ENCODE results near the gene GARIN5A.
"Not testable (repeated sequence)": the region's sequence is repeated elsewhere in the genome, so short reads cannot be mapped to it uniquely, and the experiment has no call there.

Gene GARIN5A

DNA sequence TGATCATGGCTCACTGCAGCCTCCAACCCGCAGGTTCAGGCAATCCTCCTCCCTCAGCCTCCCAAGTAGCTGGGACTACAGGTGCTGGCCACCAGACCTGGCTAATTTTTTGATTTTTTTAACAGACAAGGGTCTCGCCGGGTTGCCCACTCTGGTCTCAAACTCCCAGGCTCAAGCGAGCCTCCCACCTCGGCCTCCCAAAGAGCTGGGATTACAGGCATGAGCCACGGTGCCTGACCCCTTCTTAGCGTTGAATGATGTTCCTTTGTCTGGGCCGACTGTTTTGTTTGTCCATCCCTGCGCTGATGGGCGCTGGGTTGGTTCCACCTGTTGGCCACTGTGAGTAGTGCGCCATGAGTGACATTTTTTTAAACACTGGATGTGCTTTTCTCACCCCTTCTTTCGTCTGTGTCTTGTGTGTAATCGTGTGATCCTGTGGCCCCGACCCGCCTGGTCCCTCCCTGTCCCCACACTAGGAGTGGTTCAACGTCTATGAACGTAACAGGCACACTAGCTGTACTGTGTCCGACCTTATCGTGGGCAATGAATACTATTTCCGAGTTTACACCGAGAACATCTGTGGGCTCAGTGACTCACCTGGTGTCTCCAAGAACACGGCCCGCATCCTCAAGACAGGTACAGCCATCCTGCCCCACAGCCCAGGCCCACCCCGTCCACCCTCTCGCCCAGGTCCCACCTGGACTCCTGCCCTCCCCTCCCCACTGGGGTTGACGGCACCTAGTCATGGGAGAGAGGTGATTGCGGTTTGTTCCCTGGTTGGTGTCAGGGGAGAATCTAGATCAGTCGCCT, 15.4 kb downstream of the GARIN5A start:
- no peak for DNase-seq

DNA sequence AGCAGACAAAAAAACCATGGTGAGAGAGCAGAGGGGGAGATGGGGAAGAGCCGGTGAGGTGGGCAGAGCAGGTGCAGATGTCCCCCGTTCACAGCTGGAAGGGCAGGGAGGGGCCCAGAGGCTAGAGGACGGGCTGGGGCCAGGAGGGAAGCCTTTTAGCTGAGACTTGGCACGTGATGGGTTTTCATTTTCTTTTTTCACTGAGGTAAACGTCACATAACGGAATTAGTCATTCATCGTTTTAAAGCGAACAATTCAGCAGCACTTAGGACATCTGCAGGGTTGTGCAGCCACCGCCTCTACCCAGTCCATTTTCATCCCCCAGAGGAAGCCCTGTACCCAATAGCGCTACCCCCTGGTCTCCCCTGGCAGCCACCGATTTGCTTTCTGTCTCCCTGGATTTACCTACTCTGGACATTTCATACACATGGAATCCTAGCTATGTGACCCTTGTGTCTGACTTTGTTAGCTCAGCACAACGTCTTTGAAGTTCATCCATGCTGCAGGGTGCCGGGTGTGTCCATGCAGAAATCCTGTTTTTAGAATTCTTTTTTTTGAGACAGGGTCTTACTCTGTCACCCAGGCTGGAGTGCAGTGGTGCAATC, 16.4 kb downstream of the GARIN5A start:
- DNase-seq, result no peak

DNA sequence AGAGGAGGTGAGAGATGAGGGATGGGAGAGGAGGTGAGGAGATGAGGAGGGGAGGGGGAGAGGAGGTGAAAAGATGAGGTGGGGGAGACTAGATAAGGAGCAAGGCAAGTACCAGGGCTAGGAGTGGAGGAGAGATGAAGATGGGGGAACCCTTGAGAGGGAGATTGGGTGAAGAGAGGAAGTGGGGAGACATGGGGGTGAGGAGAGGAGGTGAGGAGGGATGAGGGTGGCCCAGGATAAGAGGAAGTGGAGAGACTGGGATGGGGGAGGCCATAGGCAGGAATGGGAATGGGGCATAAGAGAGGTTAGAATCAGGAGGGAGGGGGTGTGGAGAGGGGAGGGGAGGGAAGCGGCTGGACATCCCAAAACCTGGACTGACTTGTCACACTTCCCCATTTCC, 17.0 kb downstream of the GARIN5A start:
- DNase-seq, result no peak

DNA sequence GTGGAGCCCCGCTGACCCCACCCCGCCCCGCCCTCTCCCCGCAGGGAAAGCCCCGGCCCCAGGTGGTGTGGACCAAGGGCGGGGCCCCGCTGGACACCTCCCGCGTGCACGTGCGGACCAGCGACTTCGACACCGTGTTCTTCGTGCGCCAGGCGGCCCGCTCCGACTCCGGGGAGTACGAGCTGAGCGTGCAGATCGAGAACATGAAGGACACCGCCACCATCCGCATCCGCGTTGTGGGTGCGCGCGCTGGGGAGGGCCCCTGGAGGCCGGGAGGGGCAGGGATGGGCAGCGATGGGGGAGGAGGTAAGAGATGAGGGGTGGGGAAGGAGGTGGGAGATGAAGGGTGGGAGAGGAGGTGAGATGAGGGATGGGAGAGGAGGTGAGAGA, 17.6 kb downstream of the GARIN5A start:
- DNase-seq, result no peak

DNA sequence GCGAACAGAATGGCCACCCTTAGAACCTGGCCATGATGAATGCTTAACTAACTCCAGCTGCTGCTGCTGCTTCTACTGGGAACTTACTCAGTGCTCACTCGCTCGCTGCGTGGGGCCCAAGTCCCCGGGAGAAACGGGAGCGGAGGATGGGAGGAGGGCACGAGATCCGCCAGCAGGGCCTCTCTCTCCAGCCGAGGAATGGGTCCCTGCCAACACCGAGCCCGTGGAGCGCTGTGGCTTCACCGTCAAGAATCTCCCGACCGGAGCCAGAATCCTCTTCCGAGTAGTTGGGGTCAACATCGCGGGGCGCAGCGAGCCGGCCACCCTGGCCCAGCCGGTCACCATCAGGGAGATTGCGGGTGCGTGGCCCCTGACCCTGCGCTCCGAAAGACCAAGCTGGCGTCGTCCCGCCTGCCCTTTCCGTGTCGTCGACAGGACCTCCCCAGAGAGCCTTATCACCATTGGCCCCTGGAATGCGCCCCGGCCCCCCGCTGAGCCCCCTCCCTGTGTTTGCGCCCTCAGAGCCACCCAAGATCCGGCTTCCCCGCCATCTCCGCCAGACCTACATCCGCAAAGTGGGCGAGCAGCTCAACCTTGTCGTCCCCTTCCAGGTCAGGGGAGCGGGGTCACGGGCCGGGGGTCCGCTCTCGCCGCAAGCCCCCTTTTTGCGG, 18.1 kb downstream of the GARIN5A start:
- no peak for DNase-seq

DNA sequence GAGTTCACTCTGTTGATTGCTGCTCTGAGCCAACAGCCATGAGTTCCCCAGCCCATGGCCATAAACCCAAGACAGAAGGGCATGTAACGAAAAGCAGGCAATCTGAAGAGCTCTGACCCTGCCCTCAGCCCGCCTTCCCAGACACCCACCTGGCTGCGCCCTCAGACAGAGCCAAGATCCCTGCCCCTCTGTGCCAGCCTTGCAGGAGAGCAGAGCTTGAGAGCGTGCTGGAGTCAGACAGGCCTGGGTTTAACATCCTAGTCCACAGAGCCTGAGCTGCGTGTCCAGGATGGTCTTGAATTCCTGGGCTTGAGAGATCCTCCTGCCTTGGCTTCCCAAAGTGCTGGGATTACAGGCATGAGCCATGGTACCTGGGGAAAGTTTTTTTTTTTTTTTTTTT, 19.3 kb downstream of the GARIN5A start:
- no peak for DNase-seq

DNA sequence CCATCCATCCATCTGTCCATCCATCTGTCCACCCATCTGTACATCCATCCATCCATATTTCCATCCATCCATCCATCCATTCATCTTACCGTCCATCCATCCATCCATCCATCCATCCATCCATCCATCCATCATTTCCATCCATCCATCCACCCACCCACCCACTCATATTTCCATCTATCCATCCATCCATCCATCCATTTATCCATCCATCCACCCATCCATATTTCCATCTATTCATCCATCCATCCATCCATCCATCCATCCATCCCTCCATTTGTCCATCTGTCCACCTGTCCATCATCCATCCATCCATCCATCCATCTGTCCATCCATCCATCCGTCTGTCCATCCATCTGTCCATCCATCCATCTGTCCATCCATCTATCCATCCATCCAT, 20.7 kb downstream of the GARIN5A start:
- no peak for DNase-seq

DNA sequence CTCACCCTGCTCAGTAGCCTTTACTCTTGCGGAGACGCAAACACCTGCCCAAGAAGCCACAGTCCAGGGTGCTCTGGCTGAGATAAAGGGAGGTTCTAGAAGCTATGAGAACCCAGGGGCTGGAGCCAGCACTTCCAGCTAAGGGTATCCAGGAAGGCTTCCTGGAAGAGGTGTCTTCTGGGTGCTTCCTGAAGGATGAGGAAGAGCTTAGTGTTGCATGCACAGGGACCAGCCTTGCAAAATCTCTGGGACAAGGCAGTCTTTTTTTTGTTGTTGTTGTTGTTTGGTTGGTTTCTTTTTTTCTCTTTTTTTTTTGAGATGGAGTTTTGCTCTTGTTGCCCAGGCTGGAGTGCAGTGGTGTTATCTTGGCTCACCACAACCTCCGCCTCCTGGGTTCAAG, 23.4 kb downstream of the GARIN5A start:
- no peak for DNase-seq

DNA sequence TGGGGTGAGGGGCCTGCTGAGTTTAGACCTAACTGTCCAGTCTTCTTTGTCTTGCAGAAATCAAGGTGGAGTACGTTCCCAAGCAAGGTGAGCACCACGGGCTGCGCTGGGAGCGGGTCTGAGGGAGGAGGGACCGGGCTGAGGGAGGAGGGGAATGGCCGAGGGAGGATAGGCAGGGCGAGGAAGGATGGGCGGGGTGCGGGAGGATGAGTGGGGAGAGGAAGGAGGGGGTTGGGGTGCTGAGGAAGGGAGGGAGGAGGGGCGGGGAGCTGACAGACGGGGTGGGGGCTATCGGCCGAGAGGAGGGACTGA, 25.5 kb downstream of the GARIN5A start:
- no peak for DNase-seq

DNA sequence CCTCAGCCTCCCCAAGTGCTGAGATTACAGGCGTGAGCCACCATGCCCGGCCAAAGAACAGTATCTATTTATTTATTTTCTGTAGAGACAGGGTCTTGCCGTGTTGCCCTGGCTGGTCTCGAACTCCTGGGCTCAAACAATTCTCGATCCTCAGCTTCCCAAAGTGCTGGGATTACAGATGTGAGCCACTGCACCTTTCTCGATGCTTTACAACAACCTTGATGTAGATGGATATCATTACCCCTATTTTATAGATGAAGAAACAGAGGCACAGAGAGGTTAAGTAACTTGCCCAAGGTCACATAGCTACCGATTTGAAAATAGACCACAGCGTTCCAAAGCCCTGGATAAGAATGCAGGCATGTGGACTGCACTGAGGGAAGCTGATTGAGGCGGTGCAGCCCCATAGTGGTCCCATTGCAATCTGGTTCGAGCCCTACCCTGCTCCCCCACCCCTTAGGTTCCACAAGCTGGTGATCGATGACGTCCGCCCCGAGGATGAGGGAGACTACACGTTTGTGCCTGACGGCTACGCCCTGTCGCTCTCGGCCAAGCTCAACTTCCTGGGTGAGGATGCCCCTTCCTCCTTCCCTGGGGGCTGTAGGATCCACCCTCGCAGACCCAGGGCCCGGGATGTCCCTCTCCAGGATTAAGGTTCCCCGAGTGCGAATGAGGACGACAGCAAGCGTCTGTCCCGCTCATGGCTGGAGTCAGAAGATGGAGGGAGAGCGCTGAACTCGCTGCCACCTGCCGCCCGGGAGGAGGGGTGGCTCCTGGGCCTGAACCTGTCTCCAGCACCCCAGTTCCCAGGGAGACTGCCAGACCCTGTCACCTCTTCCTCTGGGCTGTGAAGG, 26.1 kb downstream of the GARIN5A start:
- no peak for DNase-seq

DNA sequence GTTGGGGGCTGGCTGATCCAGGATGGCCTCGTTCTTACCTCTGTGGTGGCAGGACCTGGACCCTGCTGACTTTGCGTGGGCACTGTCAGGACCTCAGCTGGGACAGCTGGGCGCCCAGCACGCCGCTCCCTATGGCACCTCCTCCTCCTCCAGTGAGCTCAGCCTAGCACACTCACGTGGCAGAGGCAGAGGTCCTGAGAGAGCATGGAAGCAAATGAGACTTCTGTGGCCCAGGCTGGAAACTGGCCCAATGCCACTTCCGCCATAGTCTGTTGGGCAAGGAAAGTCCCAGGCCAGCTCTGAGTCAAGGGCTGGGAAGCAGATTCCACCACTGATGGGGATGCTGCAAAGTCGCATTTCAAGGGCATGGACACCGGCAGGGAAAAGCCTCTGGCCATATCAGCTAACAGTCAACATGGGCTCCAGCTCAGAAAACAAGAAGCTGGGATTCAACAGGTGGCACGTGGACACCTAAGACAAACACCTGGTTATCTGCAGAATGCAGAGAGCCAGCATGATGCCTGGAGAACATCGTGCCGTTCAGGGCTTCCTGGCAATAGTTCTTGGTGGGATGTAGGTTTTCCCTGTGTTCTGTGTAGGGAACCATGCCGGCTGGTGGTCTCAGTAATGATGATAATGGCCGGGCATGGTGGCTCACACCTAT, 27.3 kb downstream of the GARIN5A start:
- no peak for DNase-seq

DNA sequence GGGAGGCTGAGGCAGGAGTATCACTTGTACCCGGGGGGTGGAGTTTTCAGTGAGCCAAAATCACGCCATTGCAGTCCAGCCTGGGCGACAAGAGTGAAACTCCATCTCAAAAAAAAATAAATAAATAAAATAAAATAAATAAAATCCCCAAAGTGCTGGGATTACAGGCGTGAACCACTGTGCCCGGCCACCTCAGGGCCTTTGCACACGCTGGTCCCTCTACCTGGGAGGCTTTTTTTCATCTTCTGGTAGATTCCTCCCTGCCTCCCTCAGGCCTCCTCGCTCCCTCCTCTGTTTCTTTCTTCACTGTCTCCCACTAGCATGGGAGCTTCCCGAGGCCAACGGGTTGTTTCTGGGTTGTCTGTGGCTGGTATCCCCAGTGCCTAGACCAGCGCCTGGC, 28.9 kb downstream of the GARIN5A start:
- DNase-seq, result no peak

DNA sequence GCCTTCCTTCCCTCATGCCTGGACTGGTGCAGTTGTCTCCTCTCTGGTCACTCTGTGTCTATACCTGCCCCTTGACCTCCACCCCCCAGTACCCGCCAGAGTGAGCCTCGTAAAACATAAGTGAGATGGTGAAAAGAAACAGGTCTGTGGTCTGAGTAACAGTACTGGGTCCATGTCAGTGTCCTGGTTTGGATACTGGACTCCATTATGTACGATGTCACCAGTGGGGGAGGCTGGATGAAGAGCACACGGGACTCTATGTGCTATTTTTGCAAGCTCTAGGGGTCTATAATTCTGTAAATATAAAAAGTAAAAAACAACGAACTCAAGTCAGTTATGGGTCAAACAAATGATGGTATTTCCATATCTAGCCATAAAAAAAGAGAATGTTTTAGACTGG, 29.6 kb downstream of the GARIN5A start:
- DNase-seq, result no peak

DNA sequence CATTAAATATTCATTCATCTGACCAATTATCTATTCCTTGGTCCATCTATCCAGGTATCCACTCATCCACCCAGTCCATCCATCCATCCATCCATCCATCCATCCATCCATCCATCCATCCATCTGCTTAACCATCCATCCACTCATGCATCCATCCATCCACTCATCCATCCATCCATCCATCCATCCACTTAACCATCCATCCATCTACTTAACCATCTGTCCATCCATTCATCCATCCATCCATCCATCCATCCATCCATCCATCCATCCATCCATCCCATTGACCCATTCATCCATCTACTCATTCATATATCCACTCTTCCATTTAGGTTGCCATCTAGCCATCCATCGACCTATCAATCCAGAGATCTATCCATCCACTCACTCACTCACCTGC, 32.6 kb downstream of the GARIN5A start:
- no peak for DNase-seq

DNA sequence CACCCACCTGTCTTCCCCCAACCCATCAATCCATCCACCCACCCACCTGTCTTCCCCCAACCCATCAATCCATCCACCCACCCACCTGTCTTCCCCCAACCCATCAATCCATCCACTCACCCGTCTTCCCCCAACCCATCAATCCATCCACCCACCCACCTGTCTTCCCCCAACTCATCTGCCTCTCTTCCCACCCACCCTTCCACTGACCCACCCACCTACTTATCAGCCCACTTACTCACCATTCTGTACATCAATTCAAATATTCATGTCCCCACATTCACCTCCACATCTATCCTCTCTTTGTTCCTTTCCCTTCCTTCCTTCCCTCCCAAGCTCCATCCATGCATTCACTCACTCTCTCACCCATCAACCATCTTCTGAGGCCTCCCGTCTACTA, 37.5 kb downstream of the GARIN5A start:
- not testable (repeated sequence) for DNase-seq

DNA sequence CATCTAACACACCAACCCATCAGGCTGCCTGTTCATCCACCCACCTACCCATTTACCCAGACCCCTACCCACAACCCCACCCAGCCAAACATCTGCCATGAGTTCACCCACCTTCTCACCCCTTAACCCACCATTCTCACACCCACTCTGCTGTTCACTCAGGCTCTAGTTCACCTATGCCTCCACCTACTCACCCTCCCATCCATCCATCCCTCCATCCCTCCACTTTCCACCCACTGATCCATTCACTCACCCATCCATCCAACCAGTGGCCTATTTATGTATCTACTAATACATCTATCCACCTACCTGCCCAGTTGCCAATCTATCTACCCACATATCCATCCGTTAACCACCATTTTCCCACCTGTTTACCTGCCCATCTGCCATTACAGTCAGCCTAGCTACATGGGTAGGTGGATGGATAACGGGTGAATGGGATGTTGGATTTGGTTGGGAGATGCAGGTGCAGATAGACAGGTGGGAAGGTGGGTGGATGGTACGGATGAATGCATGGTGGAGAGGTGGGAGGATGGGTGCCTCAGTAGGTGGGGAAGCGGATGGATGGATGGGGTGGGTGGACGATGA, 38.7 kb downstream of the GARIN5A start:
- DNase-seq, result no peak

DNA sequence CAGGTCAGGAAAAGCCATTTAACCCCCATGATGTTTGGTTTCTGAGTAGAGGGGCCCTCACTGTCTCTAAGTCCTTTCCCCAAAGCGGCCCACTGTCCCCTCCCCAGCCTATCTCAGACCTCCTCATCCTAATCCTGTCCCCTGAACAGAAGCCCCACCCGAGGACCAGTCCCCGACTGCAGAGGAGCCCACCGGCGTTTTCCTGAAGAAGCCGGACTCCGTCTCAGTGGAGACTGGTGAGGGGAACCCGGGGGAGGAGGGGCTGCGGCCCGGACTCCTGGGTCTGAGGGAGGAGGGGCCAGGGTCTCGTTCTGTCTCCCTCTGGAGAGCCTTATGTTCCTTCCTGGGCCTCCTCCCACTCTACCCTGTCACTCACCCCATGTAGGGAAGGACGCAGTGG, 41.0 kb downstream of the GARIN5A start:
- no peak for DNase-seq

DNA sequence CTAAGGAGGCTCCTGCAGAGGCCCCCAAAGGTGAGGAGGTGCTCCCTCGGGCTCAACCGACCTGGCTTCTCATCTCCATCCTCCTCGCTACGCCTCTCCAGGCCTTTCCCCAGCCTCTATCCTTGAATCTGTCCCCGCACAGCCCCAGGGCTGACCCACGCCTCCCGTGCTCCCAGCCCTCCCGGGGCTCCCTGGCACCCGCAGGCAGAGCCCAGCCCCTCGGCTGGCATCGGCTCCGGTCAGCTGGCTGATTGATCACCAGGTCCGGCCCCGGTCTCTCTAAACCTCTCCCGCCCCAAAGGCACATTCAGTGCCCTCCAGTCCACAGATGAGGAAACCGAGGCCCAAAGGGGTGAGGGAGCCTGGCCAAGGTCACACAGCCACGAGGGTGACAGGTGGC, 41.4 kb downstream of the GARIN5A start:
- no peak for DNase-seq

DNA sequence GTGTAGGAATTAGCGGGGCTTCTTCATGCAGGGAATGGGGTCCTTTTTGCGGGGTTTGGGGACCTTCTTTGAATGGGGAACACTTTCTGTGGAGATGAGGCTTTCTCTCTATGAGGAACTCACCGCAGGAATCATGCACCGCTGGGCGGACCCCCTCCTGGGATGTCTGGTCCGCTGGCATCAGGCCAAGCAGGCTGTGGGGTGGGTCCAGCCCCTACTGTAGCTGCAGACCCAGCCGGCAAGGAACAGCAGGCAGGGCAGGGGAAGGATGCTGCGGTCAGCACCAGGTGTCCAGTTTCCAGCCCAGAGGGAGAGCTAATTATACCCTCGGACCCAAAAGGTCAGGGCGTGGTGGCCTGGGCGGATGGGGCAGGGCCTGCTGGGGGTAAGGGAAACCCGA, 42.1 kb downstream of the GARIN5A start:
- no peak for DNase-seq

DNA sequence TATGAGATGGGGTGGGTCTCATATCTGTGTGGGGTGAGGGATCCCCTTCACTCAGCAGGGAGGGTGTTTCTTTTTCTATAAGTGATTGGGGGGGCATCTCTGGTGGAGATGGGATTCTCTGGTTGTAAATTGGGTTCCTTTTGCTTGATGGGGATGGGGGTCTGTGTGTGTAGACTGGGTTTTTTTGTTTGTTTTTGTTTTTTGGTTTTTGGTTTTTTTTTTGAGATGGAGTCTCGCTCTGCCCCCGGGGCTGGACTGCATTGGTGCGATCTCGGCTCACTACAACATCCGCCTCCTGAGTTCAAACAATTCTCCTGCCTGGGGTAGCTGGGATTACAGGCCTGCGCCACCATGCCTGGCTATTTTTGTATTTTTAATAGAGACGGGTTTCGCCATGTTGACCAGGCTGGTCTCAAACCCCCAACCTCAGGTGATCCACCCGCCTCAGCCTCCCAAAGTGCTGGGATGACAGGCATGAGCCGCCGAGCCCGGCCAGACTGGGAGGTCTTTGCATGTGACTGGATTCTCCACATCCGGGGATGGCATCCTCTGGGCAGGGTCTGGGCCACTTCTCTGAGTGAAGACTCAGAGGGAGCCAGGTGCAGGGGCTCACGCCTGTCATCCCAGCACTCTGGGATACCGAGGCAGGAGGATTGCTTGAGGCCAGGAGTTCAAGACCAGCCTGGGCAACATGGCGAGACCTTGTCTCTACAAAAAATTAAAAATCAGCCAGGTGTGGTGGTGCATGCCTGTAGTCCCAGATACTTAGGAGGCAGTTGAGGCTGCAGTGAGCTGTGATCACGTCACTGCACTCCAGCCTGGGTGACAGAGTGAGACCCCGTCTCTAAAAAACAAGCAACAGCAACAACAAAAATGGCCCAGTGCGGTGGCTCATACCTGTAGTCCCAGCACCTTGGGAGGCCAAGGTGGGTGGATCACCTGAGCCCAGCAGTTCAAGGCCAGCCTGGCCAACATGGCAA, 43.2 kb downstream of the GARIN5A start:
- DNase-seq, result no peak

All from NCI-H1417 treated with DMSO at 0.1 percent for 48 hours (cell line).